ENCODE measurements around the gene F2RL2.
A peak's percentile ranks its signal among the peaks of the same experiment; 100 is the strongest.

The F2RL2 gene

DNA sequence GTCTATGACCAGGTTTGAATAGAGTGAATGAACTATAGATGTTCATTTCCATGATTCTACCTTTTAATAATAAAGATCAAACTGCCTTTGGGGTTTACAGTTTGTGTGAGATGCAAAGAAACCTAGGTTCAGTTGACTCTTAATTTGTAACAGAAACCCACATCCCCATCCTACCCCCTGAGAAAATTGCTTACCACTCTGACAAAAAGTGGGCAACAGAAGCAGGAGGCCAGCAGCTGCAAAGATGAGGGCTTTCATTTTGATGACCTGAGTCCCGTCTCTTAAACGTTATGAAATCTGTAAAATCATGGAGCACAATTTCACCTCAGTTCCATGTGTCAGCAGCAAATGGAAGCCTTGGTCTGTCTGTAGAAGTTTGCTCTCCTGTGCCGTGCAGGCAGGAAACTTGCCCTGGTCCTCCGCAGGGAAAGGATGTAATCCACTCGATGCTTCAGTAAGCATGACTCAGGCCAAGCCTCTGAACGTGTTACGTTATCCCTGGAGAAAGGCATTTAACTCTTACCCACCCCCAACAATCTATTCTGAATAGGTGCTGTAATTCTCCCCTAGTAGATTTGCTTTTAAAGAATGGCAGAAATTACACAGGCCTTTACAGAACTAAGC is at the start of gene F2RL2:
Gene F2RL2, minus strand, starts transcription at position 431 of the 624 bp plus-strand sequence. Its CDS starts 173 bp downstream, at position 258.
- FAIRE-seq: no peak

DNA sequence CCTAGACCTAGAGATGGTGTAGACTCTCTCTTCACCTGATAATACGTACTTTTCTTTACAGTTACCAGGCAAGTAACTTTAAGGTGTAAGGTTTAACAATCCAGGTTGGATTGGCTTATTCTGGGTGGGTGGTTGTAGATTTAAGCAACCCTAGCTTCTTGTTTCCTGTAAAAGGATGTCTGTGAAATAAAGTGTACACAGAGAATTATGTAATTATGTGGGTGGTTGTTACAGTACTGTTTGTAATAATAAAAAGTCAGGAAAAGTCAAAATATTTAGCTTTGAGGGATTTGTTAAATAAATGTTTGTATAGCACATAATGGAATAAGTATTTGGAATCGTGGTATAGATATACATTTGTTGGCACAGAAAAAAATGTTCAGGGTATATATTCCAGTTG is 49.0 kb upstream of the F2RL2 start:
- FAIRE-seq: no peak
- DNase-seq (ENCODE audit: extremely low spot score, insufficient read length, low read depth): no peak

More for the DNA sequence above, at the start of gene F2RL2:
- no peak for DNase-seq (ENCODE audit: extremely low spot score, insufficient read length, low read depth)

DNA sequence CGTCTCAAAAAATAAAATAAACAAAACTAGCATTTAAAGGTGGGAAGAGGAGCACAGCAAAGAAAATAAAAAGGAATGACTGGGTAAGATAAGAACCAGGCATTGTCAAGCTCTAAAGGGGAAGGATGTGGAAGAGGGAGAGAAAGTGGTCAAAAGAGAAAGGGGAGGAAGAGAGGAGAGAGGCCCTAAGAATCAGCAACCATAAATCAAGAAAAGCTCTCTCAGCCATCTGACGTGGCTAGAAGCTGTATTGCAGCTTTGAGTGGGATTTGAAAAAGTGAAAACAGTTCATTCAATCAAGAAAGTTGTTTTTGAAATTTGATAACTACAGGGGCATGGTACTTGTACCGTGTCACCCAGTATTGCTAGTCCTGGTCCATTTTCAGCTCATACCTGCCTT is 47.3 kb upstream of the F2RL2 start:
- DNase-seq (ENCODE audit: extremely low spot score, insufficient read length, low read depth) (no peak), FAIRE-seq (no peak)

- no peak for DNase-seq (ENCODE audit: extremely low spot score, insufficient read length, low read depth)
- no peak for FAIRE-seq
Observed at GRCh38 chr5:76669245-76669644, 46.0 kb upstream of the F2RL2 start.

DNA sequence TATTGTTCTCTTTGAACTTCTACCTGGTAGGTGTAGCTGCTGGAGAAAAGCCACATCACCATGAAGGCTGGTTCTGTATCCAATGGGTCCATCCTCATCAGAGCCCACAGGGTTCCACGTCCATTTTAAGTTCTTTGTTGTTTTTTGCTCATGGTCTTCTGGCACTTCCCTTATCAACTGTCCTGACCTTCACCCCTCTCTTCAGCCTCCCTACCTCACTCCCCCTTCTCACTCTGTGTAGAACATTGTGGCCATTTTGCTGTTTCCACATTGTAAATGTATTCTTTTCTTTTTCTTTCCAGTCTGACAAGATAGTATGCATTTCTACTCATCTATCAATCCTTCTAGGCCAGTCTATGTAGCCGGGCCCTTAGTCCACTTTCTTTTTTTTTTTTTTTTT is 44.3 kb upstream of the F2RL2 start:
- DNase-seq (ENCODE audit: extremely low spot score, insufficient read length, low read depth) (no peak), FAIRE-seq (no peak)

- no peak for DNase-seq (ENCODE audit: extremely low spot score, insufficient read length, low read depth)
Observed at GRCh38 chr5:76664079-76664478, 40.9 kb upstream of the F2RL2 start.

DNA sequence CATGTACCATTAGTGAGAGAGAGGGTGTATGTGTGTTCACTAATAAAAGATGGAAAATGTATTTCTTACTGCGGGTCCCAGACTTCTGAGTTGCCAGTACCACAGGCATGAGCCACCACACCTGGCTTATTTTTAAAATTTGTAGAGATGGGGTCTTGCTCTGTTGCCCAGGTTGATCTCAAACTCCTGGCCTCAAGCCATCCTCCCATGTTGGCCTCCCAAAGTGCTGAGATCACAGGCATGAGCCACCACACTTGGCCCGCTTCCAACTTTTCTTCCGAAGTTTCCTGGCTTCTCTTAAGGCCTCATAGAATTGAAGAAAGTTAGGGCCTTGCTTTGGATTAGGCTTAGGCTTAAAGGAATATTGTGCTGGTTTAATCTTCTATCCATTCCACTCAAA is 40.4 kb upstream of the F2RL2 start:
- FAIRE-seq (no peak), DNase-seq (ENCODE audit: extremely low spot score, insufficient read length, low read depth) (no peak)

More at GRCh38 chr5:76664079-76664478, 40.9 kb upstream of the F2RL2 start:
- FAIRE-seq: peak; percentile 83

DNA sequence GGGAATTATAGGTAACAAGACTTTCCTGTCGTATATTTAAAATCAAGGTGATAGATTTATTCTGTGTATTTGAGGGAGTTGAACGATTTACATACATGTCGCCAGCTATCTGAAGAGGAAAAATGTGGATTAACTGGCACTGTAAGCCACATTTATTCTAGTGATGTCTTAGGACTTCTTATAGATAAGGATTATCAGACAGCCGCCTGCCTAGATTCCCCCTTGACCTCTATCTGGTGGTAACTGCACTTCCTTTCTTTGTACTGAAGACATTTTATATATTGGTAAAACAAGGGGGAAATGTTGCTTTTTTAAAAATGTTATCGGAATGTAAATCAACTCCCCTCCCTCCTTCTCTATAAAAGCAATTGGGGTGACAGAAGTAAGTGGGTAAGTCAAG is 39.3 kb upstream of the F2RL2 start:
- no peak for FAIRE-seq
- DNase-seq (ENCODE audit: extremely low spot score, insufficient read length, low read depth): no peak

GRCh38 chr5:76660360-76660759 is 37.2 kb upstream of the F2RL2 start:
- FAIRE-seq: no peak
- no peak for DNase-seq (ENCODE audit: extremely low spot score, insufficient read length, low read depth)

- FAIRE-seq (no peak), DNase-seq (ENCODE audit: extremely low spot score, insufficient read length, low read depth) (no peak)
Observed at GRCh38 chr5:76657683-76658311, 34.6 kb upstream of the F2RL2 start.

GRCh38 chr5:76657091-76657490 is 33.9 kb upstream of the F2RL2 start:
- FAIRE-seq (no peak), DNase-seq (ENCODE audit: extremely low spot score, insufficient read length, low read depth) (no peak)

GRCh38 chr5:76652809-76653414 is 29.7 kb upstream of the F2RL2 start:
- FAIRE-seq: no peak
- DNase-seq (ENCODE audit: extremely low spot score, insufficient read length, low read depth): no peak

- FAIRE-seq (no peak), DNase-seq (ENCODE audit: extremely low spot score, insufficient read length, low read depth) (no peak)
Observed at GRCh38 chr5:76649140-76649539, 25.9 kb upstream of the F2RL2 start.

GRCh38 chr5:76643371-76643770 is 20.2 kb upstream of the F2RL2 start:
- FAIRE-seq (no peak), DNase-seq (ENCODE audit: extremely low spot score, insufficient read length, low read depth) (no peak)

DNA sequence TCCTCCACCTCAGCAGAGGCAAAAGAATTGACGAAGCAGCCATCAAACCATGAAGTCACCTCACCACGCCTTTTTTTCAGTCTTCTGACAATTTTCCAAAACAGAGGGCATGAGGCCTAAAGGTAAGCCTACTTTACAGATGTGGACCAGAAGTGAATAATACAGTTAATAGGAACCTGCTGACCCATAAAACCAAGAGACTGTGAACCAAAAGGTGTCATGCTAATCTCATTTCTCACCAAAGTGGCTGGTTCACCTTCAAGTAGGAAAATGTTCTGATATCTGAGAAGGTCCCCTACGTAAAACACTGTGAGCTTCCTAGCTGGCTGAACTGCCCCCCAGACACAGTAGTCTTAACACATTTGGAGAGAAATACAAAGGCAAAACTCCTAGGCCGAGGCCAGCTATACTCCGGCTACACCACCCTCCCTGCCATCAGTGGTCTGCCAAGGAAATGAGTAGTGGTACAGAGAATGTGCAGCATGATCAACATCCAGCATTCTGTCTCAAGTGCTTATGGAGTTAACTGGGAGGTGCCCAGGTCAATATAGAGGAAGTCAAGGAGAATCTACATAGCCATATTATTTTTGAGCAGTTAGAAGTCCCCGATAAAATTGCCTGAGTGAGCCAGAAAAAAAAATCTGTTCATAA is 19.3 kb upstream of the F2RL2 start:
- FAIRE-seq: no peak
- no peak for DNase-seq (ENCODE audit: extremely low spot score, insufficient read length, low read depth)

GRCh38 chr5:76641514-76642120 is 18.4 kb upstream of the F2RL2 start:
- peak; percentile 69 for FAIRE-seq
- peak; percentile 17 for DNase-seq (ENCODE audit: extremely low spot score, insufficient read length, low read depth)

GRCh38 chr5:76638479-76638878 is 15.3 kb upstream of the F2RL2 start:
- peak; percentile 57 for FAIRE-seq
- no peak for DNase-seq (ENCODE audit: extremely low spot score, insufficient read length, low read depth)

DNA sequence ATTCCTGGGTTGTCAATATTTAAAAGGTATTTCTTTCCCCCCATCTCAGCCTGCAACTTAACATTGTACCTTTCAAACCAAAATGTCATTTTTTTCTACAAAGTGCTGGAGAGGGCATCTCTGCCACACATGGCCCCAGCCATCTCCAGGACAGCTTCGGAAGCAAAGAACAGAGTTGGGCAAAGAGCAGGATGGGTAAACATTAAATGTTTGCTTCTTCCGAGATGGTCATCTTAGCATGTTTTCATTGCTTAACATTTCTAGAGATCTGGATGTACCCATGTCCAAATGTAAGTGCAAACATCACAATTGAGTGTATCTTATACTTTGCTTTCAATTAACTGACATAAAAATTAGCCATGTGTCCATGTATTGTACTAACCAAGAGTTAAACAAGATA is 14.3 kb upstream of the F2RL2 start:
- FAIRE-seq (no peak), DNase-seq (ENCODE audit: extremely low spot score, insufficient read length, low read depth) (no peak)

- FAIRE-seq: no peak
- DNase-seq (ENCODE audit: extremely low spot score, insufficient read length, low read depth): no peak
Observed at GRCh38 chr5:76634661-76635060, 11.5 kb upstream of the F2RL2 start.

- no peak for DNase-seq (ENCODE audit: extremely low spot score, insufficient read length, low read depth)
- FAIRE-seq: peak; percentile 26
Observed at GRCh38 chr5:76626738-76627137, 3.5 kb upstream of the F2RL2 start.

All from GM18507 (cell line).